NCI-H82 treated with DMSO at 0.1 percent for 48 hours (cell line): ENCODE results near the gene PCID2.

Experiments used
- DNase-seq: peaks from one replicate; lab custom pipeline; 2025; ENCODE audit not compliant: unreplicated experiment; lab: John Stamatoyannopoulos, UW

Gene PCID2

DNA sequence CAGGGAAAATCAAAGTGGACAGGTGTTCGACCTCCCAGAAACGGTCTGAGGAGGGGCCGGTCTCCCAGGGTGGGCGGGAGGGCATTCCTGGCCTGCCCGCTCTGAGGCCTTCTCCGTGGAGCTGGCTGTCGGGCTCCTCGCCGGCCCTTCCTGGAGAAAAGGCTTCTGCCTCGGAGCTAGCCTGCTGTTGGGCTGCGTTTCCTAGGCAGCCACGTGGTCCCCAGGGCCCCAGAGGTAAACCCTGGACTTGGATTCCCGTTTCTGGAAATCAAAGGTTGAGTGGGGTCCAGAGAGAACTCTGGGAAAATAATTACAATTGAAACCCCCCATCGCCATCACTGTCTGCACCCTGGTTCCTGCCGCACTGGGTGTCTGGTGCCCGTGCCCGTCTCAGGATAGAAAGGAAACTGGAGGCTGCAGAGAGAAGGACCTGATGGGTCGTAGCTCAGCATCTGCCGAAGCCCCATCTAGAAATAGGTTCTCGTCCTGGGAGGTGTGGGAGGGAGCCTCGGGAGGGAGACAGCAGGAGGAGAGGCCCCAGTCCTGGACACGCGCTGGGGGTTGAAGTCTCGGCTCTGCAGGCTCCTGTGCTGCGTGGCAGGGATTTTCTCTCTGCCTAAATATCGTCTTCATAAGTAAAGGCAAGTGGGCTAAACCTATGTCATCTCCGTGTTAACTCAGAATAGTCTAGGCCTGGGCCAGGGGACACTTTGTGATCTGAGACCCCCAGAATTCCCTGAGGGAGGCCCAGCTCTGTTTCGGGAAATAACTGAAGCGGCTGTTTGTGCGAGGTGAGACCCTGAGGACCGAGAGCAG, 57.7 kb downstream of the PCID2 start:
- DNase-seq = no peak

DNA sequence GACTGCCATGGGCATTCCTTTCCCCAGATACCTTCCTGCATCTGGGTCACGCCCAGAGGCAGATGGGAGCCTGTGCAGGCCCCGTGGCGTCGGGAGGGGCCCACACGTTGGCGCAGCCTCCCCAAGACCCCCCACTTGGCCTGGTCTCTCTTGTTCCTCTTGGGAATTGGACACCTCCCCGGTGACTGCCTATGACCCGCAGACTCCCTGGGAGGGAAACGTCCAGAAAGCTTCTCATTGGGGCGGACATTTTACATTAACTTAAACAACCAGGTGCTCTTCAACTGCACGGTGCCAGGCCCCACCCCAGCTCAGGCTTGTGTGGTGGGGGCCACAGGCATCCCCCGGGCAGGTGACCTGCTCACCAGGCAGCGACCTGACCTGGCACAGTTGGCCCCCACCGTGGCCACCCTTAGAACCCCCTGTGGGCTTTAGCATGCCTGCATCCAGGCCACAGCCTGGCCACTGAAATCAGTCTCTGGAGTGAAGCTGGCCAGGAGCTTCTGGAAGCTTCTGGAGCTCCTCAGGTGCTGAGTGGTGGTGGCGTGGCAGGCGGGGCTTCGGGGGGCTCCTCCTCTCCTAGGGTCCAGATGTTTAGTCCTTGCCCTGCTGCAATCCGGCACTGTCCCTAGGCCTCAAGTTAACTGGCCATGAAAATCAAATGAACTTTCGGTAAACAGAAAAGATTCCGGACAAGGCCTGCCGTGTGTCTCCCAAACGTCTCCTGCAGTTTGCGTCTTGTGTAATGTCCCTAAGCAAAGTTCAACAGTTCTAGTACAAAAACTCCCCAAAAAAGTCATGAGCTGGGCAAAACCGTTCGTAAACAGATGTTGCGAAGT, 58.5 kb downstream of the PCID2 start:
- DNase-seq = no peak

DNA sequence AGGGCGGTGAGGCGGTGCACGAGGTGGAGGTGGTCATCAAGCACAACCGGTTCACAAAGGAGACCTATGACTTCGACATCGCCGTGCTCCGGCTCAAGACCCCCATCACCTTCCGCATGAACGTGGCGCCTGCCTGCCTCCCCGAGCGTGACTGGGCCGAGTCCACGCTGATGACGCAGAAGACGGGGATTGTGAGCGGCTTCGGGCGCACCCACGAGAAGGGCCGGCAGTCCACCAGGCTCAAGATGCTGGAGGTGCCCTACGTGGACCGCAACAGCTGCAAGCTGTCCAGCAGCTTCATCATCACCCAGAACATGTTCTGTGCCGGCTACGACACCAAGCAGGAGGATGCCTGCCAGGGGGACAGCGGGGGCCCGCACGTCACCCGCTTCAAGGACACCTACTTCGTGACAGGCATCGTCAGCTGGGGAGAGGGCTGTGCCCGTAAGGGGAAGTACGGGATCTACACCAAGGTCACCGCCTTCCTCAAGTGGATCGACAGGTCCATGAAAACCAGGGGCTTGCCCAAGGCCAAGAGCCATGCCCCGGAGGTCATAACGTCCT, 59.4 kb downstream of the PCID2 start:
- DNase-seq = no peak

- DNase-seq = no peak
Measured at GRCh38 chr13:113148407-113148806, 60.1 kb downstream of the PCID2 start.

DNA sequence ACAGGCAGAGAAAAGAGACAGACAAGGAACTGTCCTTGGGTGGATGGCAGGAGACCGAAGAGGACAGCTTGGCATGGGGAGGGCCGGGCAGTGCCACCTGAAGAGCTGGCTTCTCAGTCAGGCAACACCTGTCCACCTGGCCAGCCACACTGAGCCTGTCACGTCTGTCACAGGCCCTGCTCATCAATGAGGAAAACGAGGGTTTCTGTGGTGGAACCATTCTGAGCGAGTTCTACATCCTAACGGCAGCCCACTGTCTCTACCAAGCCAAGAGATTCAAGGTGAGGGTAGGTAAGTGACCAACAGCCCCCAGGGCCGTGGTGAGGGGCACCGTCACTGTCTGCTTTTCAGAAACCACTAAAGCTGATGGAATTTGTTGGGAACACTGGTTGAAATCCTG, 61.3 kb downstream of the PCID2 start:
- DNase-seq = no peak

DNA sequence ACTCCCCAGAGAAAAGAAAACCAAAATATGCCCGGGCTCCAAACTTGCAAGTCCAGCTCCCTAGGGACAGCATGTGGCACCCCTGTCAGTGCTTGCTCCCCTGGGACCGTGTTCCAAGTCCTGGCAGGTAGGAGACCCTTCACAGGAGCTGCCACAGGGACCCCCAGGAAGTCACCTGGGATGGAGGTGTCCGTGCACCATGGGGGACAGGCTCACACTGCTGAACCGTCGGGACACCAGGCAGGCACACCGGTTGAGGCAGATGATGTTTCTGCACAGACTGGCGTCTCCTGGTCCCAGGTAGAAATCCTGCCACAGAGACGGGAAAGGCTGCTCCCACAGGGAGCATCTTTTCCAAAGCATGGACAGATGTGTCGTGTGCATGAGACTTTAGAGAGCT, 61.7 kb downstream of the PCID2 start:
- DNase-seq = no peak

DNA sequence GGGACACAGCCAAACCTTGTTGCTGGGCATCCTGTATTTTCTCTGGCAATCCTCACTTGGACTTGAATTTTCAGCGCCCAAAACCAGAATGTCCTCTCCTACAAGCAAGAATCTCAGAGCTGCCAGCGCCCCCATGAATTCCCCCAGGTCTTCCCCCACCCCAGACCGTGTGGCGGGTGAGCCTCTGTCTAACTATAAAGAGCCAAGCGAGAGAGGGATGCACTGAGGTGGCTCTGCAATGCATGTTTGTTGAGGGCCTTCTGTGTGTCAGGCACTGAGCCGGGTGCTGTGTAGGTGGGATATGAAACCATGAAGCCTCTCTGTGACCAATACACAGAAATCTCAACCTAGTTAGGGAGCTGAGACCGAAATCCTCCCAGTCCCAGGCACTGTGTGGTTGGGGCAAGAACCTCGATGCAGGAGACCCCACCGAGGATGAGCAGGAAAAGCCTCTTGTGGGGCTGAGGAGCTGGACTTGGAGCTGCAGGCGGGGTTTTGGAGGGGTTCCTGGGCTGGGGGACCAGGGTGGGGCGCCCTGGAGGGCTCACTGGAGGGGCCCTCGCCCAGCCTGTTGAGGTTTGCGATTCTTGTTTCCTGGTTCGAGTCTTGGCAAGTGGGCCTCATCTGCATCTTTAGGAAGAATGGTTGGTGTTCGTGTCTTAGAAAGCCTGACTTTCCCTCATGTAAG, 62.4 kb downstream of the PCID2 start:
- no peak for DNase-seq

GRCh38 chr13:113145496-113145895, 63.0 kb downstream of the PCID2 start:
- no peak for DNase-seq

- no peak for DNase-seq
Measured at GRCh38 chr13:113144255-113144629, 64.2 kb downstream of the PCID2 start.

DNA sequence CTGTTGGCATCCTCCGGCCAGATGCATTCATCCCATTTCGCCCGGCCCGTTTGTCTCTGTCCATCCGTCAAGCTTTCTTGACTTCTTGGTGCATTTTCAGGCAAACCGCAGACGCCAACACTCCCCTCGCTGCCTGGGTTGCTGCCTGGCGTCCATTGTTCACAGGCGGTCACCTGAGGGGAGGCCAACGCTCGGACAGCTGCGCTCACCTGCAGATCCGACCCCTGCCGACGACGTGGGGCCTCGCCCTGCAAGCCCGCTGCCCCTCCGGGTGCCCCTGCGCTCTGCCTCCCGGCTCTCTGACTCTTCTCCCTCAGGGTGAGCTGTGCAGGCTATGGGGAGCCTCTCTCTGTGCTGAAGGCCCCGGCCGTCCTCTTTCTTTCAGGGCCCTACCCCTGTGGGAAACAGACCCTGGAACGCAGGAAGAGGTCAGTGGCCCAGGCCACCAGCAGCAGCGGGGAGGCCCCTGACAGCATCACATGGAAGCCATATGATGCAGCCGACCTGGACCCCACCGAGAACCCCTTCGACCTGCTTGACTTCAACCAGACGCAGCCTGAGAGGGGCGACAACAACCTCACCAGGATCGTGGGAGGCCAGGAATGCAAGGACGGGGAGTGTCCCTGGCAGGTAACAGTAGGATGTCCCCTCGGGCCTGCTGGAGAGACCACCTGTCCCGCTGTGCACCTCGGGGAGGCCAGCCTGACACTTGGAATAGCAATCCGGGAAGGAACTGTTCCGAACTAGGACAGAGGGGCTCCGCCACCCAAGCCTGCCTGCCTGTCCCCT, 64.8 kb downstream of the PCID2 start:
- DNase-seq = no peak

- no peak for DNase-seq
Measured at GRCh38 chr13:113142876-113143275, 65.6 kb downstream of the PCID2 start.

DNA sequence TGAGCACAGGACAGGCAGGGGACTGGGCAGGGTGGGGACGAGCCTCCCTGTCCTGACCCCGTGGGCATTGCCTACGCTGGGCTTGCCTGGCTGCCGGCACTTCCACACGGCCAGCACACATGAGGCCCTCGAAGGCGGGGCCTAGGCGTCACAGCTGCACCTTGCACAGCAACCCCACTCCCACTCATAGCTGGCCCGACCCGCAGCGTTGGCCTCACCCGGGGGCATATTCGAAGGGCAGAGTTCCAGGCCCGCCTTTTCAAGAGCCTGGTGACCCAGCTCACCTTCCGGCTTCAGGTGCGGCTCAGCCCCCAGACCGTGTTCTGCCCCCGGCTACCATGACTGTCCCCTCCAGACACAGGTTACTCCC, 66.9 kb downstream of the PCID2 start:
- no peak for DNase-seq

DNA sequence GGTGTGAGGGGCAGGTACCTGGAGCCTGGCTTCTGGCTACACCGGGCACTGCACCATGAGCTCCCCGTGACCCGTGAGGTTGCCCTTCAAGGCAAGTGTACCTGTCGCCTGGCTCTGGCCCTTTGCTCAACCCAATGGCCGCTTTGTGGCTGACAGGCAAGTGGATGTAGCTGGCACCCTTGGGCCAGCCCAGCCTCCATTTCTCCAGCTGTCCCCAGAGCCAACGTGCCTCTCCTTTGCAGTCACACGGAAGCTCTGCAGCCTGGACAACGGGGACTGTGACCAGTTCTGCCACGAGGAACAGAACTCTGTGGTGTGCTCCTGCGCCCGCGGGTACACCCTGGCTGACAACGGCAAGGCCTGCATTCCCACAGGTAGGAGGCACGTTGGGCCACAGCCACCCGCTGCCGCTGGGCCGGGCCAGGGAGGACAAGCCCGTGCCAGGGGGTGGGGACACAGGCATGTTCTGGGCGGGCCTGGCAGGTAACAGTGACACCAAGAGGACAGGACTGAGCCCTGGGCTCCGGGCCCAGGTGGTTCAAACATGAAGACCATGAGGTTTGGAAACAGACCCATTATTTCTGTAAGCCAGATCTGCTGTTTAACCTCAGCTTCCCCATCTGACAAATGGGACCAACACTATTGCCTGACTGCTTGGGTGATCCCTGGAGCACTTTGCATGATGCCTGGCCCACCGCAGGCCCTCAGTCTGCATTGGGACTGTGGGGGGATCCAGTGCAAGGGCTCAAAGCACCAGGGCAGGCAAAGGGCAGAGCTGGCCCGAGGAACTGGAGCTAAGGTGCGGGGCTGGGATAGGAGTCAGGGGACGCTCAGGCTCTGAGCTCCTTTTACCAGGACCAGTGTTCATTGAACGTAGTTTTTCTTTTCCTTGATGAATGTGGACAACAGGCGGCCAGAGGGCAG, 67.5 kb downstream of the PCID2 start:
- no peak for DNase-seq

DNA sequence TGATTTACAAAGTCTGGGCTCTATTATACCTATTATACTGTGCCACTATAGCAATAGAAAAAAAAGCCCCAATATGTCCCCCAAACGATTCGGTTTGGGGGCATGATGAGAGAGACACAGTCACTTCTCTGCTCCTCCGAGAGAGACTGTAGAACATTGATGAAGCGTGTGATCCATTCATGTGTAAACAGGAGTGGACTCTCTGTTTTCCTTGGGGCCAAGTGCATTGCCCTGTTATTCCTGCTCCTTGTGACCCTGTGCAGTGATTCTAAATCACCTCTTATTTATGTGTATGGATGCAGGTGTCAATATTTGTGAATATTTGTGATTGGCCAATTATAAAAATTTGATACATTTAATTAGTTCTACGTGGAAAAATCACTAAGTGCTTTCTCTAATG, 68.9 kb downstream of the PCID2 start:
- DNase-seq = no peak

GRCh38 chr13:113138792-113139551, 69.5 kb downstream of the PCID2 start:
- DNase-seq = no peak

GRCh38 chr13:113137691-113138298, 70.7 kb downstream of the PCID2 start:
- DNase-seq = no peak

GRCh38 chr13:113135281-113135760, 73.1 kb downstream of the PCID2 start:
- DNase-seq = peak; percentile 65
